Measurements from ENCODE around the gene GRIN3B.

GRIN3B gene

GRCh38 chr19:990119-990571, 10.1 kb upstream of the GRIN3B start:
- Histone ChIP-seq H4K20me1 (ENCODE audit: control insufficient read depth, insufficient read depth, low read depth, low read length) (no peaks in the 10 kb centered on the region), H3K9me2 (replicated peaks; ENCODE audit: control insufficient read depth, low read length) (no peaks in the 10 kb centered on the region), H3F3A (ENCODE audit: control insufficient read depth, insufficient read depth) (no peaks in the 10 kb centered on the region; the same call in 1 of the 2 replicates), H3K27me3 (ENCODE audit: control insufficient read depth, low read length) (no peaks in the 10 kb centered on the region), H3K36me3 (ENCODE audit: control insufficient read depth, low read length) (peaks cover 65% of the 10 kb centered on the region), H3K4me3 (ENCODE audit: low read length) (no peak overlapping the region), H3K79me2 (ENCODE audit: control insufficient read depth, low read length) (peaks cover 7% of the 10 kb centered on the region), H3K27ac (ENCODE audit: low read depth, low read length) (no peak overlapping the region), H3K9me3 (ENCODE audit: control insufficient read depth, insufficient read depth, low read length) (peaks cover 4% of the 10 kb centered on the region; the same call in 1 of the 2 replicates), H3K4me2 (ENCODE audit: low read length) (no peak overlapping the region), H3K4me1 (ENCODE audit: control insufficient read depth, low read length) (peaks cover 4% of the 10 kb centered on the region)
- no peak for TF ChIP-seq CTCF (IDR thresholded peaks at IDR 0.05; ENCODE audit: low read depth, low read length, poor library complexity, severe bottlenecking)
- no peak for TF ChIP-seq EZH2phosphoT487 (IDR thresholded peaks at IDR 0.05; ENCODE audit: borderline replicate concordance, low read length)

GRCh38 chr19:990746-991145, 9.5 kb upstream of the GRIN3B start:
- H4K20me1 ChIP-seq (ENCODE audit: control insufficient read depth, insufficient read depth, low read depth, low read length): no peaks in the 10 kb centered on the region
- no peaks in the 10 kb centered on the region for H3K9me2 ChIP-seq (replicated peaks; ENCODE audit: control insufficient read depth, low read length)
- H3K9me3 ChIP-seq (ENCODE audit: control insufficient read depth, insufficient read depth, low read length): peaks cover 4% of the 10 kb centered on the region; the same call in 1 of the 2 replicates
- no peak overlapping the region for H3K27ac ChIP-seq (ENCODE audit: low read depth, low read length)
- peaks cover under 1% of the 10 kb centered on the region; the same call in 1 of the 2 replicates for H3K79me2 ChIP-seq (ENCODE audit: control insufficient read depth, low read length)
- no peaks in the 10 kb centered on the region for H3K4me1 ChIP-seq (ENCODE audit: control insufficient read depth, low read length)
- H3K36me3 ChIP-seq (ENCODE audit: control insufficient read depth, low read length): peaks cover 63% of the 10 kb centered on the region
- no peak overlapping the region for H3K4me3 ChIP-seq (ENCODE audit: low read length)
- no peaks in the 10 kb centered on the region; the same call in 1 of the 2 replicates for H3F3A ChIP-seq (ENCODE audit: control insufficient read depth, insufficient read depth)
- H3K4me2 ChIP-seq (ENCODE audit: low read length): no peak overlapping the region
- peaks cover 1% of the 10 kb centered on the region for H3K27me3 ChIP-seq (ENCODE audit: control insufficient read depth, low read length)
- TF ChIP-seq CTCF (IDR thresholded peaks at IDR 0.05; ENCODE audit: low read depth, low read length, poor library complexity, severe bottlenecking) (no peak), EZH2phosphoT487 (IDR thresholded peaks at IDR 0.05; ENCODE audit: borderline replicate concordance, low read length) (no peak)

- Histone ChIP-seq H3K4me2 (ENCODE audit: low read length) (no peak overlapping the region), H3F3A (ENCODE audit: control insufficient read depth, insufficient read depth) (no peaks in the 10 kb centered on the region; the same call in 1 of the 2 replicates), H3K36me3 (ENCODE audit: control insufficient read depth, low read length) (peaks cover 57% of the 10 kb centered on the region), H4K20me1 (ENCODE audit: control insufficient read depth, insufficient read depth, low read depth, low read length) (no peaks in the 10 kb centered on the region), H3K4me1 (ENCODE audit: control insufficient read depth, low read length) (peaks cover 2% of the 10 kb centered on the region), H3K79me2 (ENCODE audit: control insufficient read depth, low read length) (no peaks in the 10 kb centered on the region), H3K9me2 (replicated peaks; ENCODE audit: control insufficient read depth, low read length) (no peaks in the 10 kb centered on the region), H3K9me3 (ENCODE audit: control insufficient read depth, insufficient read depth, low read length) (peaks cover 4% of the 10 kb centered on the region; the same call in 1 of the 2 replicates), H3K27ac (ENCODE audit: low read depth, low read length) (no peak overlapping the region), H3K4me3 (ENCODE audit: low read length) (no peak overlapping the region), H3K27me3 (ENCODE audit: control insufficient read depth, low read length) (peaks cover 7% of the 10 kb centered on the region)
- no peak for TF ChIP-seq EZH2phosphoT487 (IDR thresholded peaks at IDR 0.05; ENCODE audit: borderline replicate concordance, low read length)
- TF ChIP-seq CTCF (IDR thresholded peaks at IDR 0.05; ENCODE audit: low read depth, low read length, poor library complexity, severe bottlenecking): no peak
Observed at GRCh38 chr19:991174-991931, 8.9 kb upstream of the GRIN3B start.

Measured in DOHH2 (cell line).